Measurements from ENCODE around the gene GCH1.

GCH1 gene

GRCh38 chr14:54797556-54797955 is 105.1 kb downstream of the GCH1 start:
- DNase-seq (ENCODE audit: low spot score): no peak

GRCh38 chr14:54796961-54797360 is 105.7 kb downstream of the GCH1 start:
- no peak for DNase-seq (ENCODE audit: low spot score)

GRCh38 chr14:54794796-54795195 is 107.8 kb downstream of the GCH1 start:
- DNase-seq (ENCODE audit: low spot score): no peak

GRCh38 chr14:54794159-54794558 is 108.5 kb downstream of the GCH1 start:
- no peak for DNase-seq (ENCODE audit: low spot score)

GRCh38 chr14:54792288-54792687 is 110.3 kb downstream of the GCH1 start:
- DNase-seq (ENCODE audit: low spot score): no peak

All from COLO829 (cell line).